Brain microvascular endothelial cell (primary cell): ENCODE measurements around the gene SPATA31A5.
"Not testable (repeated sequence)": the region's sequence is repeated elsewhere in the genome, so short reads cannot be mapped to it uniquely, and the experiment has no call there.

Experiments used
- DNase-seq: peaks from one replicate; pipeline ENCODE4 v3.0.0-alpha.2; 2020
- H3K27ac ChIP-seq: fragments of 250-450 bp; sonication (Bioruptor Pico); 2 replicates; pipeline ENCODE4 v1.5.1; 2020; ENCODE audit warnings: mild to moderate bottlenecking, moderate library complexity
- H3K27me3 ChIP-seq: fragments of 250-450 bp; sonication (Bioruptor Pico); replicated peaks from 2 replicates; pipeline ENCODE4 v1.5.1; 2020; ENCODE audit warnings: mild to moderate bottlenecking
- H3K36me3 ChIP-seq: fragments of 250-450 bp; sonication (Bioruptor Pico); replicated peaks from 2 replicates; pipeline ENCODE4 v1.5.1; 2020; ENCODE audit warnings: mild to moderate bottlenecking
- H3K4me3 ChIP-seq: 2 replicates; pipeline ENCODE4 v1.5.1; 2011; ENCODE audit warnings: low read depth, mild to moderate bottlenecking, control low read depth, low read length, moderate library complexity
- in situ Hi-C: cut with HindIII; loops from 2 replicates; pipeline ENCODE4 v1.10.0; 2017; ENCODE audit warnings: low sequenced_read_pairs, low pct_ligation_motif_present

Gene SPATA31A5

GRCh38 chr9:60914107-60914506, at the start of gene SPATA31A5:
TSS of gene SPATA31A5 (plus strand) at chr9:60914407. CDS start at chr9:60914436, 29 bp downstream.
- H3K36me3 ChIP-seq, H3K4me3 ChIP-seq, in situ Hi-C loops, DNase-seq, H3K27ac ChIP-seq, H3K27me3 ChIP-seq: not testable (repeated sequence)

- H3K36me3 ChIP-seq, H3K27ac ChIP-seq, H3K4me3 ChIP-seq, H3K27me3 ChIP-seq, DNase-seq, in situ Hi-C loops: not testable (repeated sequence)
Observed at GRCh38 chr9:60962990-60963350, 48.8 kb downstream of the SPATA31A5 start.

- H3K36me3 ChIP-seq, in situ Hi-C loops, H3K4me3 ChIP-seq: not testable (repeated sequence)
Observed at GRCh38 chr9:60966382-60966781, 52.2 kb downstream of the SPATA31A5 start.

More at GRCh38 chr9:60966382-60966781, 52.2 kb downstream of the SPATA31A5 start:
- H3K27me3 ChIP-seq, H3K27ac ChIP-seq, DNase-seq: not testable (repeated sequence)
